Transverse colon (tissue), 4 donors: ENCODE measurements around the gene SRSF9.

Experiments used
- CTCF ChIP-seq, 5 experiments: fragments of 200-600 bp in 3 of 5; fragments of 450-650 bp in 2 of 5; sonication (generic) in 3 of 5; IDR thresholded peaks; 1 replicate in 2 of 5; 2 replicates in 3 of 5; pipeline ENCODE4 v1.5.1; 2016 to 2017; ENCODE audit warnings: antibody characterized with exemption in 5 of 5, inconsistent platforms in 3 of 5, mild to moderate bottlenecking in 2 of 5, moderate library complexity in 1 of 5
- POLR2A ChIP-seq: fragments of 450-650 bp; IDR thresholded peaks from one replicate; pipeline ENCODE4 v1.6.1; 2016; ENCODE audit warnings: antibody characterized with exemption, mild to moderate bottlenecking, moderate library complexity
- POLR2AphosphoS5 ChIP-seq, 3 donors: sonication (generic); formaldehyde crosslinking; IDR thresholded peaks; one replicate each; pipeline ENCODE4 v1.6.1; 2016; ENCODE audit warnings: antibody characterized with exemption in 3 of 3

GRCh38 chr12:120462099-120462640, 7.4 kb downstream of the SRSF9 start:
- TF ChIP-seq CTCF (IDR thresholded peaks at IDR 0.05) (no peak), POLR2AphosphoS5 (IDR thresholded peaks at IDR 0.05) (no peak), POLR2A (no peak)
